ENCODE data around the gene SLC25A38.

The SLC25A38 gene

DNA sequence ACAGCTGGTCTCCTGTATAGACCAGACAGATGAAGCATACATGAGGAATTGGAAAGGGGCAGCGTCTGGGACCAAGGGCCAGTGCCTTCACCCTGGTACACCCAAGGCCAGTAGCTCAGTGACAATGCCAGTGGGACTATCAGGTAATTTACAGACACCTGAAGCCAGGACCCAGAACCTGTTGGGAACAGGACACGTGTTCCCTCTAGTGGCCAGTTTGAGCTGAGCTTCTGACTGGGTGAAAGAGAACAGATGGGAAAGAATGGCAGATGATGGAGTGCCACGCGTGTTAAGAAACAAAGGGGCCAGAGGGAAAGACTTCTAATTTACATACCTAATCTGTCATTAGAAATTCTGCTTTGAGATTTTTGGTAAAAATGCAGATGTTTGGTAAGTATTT is 5.1 kb upstream of the SLC25A38 start:
- peak; percentile 10 for DNase-seq

DNA sequence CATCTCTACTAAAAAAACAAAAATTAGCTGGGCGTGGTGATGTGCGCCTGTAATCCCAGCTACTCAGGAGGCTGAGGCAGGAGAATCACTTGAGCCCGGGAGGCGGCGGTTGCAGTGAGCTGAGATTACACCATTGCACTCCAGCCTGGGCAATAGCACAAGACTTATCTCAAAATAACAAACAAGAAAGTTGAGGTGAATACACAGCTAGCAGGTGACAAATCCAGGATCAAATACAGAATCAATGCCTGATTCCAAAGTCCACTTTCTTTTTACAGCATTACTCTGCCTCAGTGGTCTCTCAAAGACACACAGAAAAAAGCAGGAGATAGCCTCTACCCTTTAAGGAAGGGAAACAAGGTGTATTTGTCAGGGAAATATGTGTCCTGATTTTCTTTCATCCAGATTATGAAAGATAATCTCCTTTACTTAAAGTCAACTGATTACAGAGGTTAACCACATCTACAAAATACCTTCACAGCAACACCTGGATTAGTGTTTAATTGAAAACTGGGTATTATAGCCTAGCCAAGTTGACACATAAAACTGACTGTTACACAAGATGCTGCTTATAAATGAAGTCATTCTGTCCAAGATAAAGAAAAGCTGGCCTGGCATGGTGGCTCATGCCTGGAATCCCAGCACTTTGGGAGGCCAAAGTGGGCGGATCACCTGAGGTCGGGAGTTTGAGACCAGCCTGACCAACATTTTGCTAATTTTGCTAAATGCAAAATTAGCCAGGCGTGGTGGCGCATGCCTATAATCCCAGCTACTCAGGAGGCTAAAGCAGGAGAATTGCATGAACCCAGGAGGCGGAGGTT is 4.0 kb upstream of the SLC25A38 start:
- no peak for DNase-seq

DNA sequence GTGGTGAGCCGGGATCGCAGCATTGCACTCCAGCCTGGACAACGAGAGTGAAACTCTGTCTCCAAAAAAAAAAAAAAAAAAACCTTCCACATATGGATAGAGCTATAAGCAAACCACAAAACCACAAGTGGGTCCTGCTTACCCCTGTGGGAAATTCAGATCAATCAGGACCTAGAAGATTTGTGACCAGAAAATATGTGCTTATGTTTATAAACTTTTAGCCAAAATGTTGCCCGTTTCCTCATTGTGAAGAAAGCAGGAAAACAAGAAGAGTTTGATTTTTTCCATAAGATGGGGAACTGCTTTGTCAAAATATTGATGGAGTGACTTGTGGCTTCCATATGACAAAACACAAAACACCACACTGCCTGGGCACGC is 3.4 kb upstream of the SLC25A38 start:
- peak; percentile 14 for DNase-seq

DNA sequence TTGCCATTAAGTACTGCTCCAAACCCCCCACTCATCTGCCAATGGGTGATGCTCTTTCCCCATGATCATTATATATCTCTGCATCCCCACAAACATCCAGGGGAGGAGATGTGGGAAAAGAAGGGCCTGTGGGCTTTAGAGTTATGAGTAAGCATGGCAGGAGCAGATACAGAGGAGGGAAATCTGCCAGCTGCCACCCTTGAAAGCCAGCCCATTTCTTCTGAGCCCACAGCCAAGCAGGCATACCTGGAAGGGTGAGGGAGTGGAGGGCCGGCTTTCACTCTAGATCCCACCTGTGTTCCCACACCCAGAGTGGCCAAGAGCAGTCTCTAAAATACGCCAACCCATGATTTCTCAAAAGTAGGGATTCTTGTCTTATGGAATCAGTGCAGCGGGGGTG is 1.7 kb upstream of the SLC25A38 start:
- DNase-seq, result no peak

DNA sequence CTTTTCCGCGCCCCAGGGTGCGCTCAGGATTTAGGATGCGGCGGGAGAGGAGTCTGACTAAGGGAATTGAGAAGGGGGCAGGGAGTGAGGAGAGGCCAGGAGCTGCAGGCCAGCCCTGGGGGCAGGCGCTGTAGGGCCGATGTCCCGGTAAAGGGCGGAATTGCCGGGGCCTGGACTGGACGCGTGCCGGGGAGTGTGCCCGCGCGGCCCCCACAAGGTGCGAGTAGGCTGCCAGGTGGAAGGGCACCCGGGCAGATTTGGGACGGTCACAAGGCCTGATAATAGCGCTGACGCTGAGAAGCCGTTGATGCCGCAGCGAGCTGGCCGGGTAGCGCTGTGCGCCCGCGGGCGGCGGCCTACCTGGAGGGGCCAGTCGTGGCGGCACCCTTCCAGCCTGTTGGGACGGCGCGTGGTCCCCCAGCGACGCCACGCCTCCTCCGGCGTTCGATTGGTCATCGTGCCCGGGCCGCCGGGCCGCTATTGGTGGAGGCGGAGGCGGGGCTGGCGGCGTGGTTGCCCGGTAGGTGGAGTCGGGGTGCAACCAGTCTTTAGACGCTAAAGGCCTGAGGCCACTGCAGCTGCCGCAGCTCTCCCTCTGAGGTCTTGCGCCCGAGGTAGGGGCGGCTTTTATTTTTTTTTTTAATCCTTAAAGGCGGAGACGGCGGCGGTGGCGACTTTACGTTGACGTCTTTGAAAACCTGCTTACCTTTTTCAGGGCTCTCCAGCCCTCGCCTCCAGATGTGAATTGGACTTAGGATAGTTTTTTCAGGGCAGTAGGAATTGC is 903 bp downstream of the SLC25A38 start:
- peak; percentile 91 for DNase-seq

DNA sequence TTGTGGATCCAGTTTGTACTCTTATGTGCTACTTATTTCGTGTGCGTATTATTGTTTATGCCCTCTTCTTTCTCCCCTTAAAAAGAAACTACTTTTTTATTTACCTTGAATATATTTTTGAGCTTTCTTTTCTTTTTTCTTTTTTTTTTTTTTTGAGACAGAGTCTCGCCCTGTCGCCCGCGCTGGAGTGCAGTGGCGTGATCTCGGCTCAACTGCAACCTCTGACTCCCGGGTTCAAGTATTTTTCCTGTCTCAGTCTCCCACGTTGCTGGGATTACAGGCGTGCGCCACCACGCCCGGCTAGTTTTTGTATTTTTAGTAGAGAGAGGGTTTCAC is 1.5 kb downstream of the SLC25A38 start:
- no peak for DNase-seq

DNA sequence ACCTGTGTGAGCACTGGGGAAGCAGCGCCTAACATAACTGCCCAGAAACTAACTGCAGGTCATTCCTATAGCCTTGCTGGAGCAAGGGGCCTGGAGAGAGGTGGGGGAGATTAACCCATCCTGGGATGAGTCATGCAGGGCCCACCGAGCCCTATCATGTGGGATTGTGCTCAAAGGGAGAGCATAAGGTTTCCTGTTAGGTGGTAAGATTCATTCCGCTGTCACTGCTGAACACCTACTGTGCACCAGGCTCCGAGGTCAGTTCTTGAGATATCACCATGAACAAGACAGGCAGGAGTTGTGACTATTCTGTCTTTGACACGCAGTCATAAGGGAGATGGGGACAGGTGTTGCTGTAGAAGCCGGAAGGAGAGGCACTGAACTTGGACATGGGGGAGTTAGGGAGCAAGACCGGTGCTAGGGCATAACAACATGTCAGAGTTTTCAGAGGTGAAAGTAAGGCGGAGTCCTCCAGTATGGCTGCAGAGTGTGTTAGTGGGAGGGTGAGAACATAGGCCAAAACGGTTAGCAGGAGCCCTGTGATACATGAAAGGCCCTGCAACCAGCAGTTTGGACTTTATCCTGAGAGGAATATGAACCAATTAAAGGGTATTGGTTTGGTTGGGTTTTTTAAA is 2.4 kb downstream of the SLC25A38 start:
- no peak for DNase-seq

DNA sequence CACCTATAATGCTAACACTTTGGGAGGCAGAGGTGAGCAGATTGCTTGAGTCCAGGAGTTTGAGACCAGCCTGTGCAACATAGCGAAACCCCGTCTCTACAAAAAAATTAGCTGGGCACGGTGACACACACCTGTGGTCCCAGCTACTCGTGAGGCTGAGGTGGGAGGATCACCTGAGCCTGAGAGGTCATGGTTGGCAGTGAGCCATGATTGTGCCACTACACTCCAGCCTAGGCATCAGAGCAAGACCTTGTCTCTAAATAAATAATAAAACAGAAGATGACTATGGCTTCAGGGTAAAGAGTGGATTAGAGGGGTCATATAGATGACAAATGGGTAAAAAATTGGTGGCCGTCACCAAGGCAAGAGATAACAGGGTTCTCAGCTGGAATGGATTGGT is 3.1 kb downstream of the SLC25A38 start:
- no peak for DNase-seq

DNA sequence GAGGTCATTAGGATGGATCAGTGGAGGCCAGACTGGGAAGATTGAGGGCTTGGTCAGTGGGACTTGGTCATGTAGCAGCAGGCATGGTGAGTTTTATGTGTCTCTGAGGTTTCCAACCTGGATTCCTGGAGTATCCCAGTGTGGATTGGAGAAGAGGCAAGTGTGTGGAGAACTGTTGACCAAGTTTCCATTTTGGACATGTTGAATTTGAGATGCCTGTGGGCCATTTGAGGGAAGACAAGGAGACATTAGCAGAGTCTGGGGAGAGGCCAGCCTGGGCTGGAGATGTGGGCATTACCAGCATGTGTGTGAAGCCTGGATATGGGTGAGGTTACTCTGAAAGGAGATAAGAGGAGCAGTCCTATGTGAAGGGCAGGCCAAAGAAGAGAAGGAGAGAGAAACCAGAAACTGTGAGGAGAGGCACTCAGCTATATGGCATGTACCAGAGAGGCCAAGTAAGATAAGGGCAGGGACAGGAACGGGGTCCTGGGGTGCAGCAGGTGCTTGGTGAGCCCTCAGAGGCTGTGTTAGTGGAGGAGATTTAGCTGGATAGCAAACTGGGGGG is 4.3 kb downstream of the SLC25A38 start:
- no peak for DNase-seq

DNA sequence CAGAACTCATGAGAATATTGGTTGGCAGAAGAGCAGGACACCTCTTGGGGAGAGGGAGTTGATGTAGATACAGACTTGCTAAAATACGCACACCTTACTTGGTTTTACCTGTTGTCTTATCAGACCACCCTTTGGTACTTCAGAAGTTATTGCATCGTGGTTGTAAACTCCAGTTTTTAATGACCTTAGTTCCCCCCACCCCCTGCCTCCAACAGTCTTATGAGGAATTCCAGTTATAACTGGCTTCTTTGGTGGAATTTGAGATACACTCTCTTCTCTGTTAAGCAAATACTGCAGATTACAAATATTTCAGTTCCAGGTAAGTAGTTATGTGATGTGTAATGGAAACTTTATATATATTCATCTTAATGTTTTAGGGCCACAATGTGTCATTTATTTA is 5.0 kb downstream of the SLC25A38 start:
- no peak for DNase-seq

DNA sequence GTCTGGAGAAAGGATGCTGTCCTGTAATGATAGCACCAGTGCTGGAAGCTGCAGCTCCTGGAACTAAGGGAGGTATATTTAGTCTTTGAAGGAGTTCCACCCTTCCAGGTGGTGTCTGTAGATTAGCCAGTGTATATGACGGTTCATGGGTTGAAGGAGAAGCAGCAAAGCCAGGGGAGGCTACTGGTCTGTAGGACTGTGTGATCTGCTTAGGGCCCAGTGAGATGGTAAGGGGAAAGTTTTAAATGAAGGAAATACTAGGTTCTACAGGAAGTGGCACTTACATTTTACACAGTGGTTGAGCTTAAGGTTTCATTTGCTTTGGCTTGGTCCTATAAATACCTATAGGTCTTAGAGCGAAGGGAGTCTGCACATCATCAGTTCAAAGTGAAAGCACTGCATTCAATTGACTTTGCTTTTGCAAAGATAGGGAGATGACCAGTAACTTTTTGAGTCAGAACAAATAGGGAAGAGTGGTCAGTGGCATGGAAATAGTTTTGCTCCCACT is 5.6 kb downstream of the SLC25A38 start:
- DNase-seq, result no peak

DNA sequence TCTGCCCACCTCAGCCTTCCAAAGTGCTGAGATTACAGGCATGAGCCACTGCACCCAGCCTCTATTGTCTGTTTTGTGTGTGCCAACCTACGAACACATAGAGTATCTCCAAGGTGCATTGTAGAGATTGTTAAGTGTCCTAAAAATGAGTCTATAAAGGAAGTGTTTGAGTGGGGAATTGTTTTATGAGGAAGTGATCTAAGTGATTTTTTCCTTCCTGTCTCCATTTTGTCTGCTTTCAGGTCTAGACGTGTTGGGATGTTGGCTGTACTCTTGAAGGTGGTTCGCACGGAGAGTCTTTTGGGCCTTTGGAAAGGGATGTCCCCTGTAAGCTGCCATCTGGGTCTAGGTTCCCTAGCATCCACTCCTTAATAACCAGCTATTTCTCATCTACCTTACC is 7.0 kb downstream of the SLC25A38 start:
- DNase-seq, result no peak

DNA sequence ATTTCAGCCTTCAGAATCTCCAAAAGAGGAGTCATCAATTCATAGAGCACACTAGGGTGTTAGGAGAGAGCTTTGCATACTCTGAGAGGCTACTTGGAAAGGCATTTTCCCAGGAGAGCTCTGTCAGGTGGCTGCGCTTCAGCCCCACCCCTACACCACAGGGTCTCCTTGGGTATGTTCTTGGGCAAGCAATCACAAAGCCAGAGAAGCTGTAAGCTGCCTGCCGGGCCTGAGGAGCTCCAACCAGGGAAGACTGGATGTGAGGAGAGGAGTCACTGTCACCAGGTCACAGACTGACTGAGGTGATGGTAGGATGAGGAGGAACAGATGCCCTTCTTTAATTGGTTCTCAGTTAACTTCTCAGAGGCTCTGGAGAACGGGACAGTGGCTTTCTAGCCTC is 13.5 kb downstream of the SLC25A38 start:
- DNase-seq, result no peak

DNA sequence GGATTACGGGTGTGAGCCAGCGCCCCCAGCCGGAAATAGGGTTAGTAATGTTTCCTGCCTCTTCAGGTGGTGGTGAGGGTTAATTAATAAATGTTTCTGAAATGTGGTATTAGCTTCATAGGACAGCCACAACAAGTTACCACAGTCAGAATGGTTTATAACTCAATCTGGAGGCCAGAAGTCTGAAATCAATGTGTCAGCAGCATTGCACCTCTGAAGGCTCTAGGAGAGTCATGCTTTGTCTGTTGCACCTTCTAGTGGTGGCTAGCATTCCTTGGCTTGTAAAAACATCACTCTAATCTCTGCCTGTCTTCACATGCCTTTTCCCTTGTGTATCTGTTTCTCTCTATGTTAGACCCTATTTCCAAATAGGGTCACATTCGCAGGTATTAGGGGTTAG is 15.5 kb downstream of the SLC25A38 start:
- no peak for DNase-seq

DNA sequence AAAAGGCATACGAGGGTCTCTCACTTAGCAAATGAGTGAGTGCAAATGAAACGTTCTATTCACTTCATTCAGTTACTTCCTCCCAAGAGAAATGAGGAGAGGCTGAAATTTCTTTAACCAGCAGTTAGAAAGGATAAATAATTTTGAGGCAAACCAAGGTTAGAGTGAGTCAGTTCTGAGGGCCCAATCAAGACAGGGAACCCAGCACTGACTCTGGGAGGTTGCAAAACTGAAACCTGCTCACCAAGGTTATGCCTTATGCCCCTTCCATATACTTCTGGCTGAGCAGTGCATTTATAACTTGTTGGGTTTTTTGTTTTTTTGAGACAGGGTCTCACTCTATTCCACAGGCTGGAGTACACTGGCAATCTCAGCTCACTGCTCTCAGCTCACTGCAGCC is 18.8 kb downstream of the SLC25A38 start:
- DNase-seq, result no peak

DNA sequence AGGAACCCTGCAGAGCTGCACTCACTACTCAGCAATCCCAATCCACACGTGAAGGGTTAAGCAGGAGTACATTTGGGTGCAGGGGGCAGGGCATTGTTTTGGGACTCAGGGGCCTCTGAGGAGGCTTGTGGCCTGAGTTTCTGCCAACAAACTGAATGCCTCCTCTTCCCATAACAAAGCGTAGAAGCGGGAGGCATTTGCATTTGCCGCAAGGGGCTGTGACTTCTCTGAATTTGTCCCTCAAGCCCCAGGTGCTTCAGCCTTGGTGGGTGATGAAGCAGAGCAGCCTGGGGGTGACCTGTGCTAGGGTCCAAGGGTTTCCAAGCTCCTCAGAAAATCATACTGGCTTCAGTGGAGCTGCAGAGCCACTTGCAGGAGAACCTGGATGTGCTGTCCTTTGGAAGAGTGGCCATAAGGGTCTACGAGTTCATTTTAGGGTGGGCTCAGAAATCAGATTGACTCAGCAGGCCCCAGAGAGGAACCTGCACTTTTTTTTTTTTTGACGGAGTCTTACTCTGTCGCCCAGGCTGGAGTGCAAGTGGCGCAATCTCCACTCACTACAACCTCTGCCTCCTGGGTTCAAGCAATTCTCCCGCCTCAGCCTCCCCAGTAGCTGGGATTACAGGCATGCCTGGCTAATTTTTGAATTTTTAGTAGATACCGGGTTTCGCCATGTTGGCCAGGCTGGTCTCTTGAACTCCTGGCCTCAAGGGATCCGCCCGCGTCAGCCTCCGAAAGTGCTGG is 21.9 kb downstream of the SLC25A38 start:
- peak; percentile 7 for DNase-seq

DNA sequence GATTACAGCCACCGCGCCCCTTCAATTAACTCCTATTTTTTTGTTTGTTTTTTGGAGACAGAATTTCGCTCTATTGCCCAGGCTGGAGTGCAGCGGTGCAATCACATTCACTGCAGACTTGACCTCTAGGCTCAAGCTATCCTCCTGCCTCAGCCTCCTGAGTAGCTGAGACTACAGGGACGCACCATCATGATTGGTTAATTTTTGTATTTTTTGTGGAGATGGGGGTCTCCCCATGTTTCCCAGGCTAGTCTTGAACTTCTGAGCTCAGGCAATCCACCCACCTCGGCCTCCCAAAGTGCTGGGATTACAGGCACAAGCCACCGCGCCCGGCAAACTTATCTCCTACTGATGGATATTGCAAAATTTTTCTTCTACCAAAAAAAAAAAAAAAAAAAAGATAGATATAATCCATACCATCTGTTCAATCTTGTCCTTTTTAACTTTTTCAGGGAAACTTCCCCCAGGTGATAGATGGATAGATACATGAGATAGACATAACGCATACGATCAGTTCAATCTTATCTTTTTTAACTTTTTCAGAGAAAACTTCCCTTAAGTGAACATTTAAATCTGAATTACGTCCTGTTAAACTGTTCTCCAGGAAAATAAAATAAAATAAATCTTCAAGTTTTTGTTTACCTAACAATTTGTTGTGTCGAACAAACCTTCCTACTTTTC is 22.7 kb downstream of the SLC25A38 start:
- DNase-seq, result no peak

DNA sequence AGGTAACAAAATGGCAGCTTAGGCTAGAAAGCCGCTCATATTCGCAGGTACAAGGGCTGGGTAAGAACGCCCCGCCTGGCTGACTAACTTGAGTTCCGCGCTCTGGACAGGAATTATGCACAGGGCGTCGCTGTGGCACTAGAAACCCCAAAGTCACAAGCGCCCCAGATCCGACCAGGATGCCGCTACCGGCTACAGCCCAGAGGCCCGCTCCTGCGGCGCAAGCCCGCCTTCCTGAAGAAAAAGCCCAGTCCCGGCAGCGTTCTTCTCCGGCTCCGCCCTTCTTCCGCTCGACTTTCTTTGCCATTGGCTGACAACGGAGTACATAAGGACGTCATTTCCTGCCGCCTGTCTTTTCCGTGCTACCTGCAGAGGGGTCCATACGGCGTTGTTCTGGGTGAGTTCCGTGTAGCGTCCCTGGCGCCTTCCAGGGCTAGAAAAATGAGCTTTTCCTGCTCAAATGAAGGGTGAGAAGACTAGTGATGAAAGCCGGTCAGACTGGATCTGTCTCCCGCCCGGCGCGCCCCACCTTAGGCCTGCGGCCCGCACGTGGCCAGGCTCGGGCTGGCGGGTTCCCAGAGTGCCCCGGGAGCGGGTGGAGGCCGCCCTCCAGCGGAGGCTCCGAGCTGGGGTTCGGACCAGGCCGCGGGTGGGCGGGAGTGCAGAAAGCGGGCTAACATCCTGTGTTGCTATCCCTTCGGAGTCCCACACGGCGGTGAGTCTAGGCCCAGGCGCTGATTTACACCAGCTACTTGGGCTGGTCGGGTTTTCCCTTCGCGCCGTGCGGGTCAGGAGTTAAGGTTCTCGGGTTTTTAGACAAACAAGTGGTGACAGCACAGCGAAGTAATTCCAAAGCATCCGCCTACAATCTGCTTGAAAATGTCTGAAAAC is 23.4 kb downstream of the SLC25A38 start, which contains the start of gene RPSA:
Gene RPSA (plus strand): TSS at position 353 of the 891 bp plus-strand sequence. CDS start 934 bp downstream, outside the sequence.
- DNase-seq, result peak; percentile 97

DNA sequence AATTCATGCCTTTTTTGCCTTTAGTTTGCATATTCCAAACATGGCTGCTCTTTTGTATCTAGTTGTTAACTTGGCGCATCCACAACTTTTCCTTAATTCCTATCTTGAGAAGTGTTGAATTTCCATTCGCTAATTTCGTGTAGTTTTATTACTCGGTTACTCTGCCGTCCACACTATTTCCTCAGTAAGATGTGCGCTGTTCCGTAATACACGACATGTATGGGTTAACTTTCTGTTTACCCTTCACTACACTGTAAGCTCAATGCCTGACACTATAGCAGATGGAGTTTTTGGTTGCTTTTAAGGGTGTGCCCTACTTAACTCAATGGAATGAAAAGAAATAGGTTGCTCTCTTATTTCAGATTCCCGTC is 24.1 kb downstream of the SLC25A38 start:
- no peak for DNase-seq

DNA sequence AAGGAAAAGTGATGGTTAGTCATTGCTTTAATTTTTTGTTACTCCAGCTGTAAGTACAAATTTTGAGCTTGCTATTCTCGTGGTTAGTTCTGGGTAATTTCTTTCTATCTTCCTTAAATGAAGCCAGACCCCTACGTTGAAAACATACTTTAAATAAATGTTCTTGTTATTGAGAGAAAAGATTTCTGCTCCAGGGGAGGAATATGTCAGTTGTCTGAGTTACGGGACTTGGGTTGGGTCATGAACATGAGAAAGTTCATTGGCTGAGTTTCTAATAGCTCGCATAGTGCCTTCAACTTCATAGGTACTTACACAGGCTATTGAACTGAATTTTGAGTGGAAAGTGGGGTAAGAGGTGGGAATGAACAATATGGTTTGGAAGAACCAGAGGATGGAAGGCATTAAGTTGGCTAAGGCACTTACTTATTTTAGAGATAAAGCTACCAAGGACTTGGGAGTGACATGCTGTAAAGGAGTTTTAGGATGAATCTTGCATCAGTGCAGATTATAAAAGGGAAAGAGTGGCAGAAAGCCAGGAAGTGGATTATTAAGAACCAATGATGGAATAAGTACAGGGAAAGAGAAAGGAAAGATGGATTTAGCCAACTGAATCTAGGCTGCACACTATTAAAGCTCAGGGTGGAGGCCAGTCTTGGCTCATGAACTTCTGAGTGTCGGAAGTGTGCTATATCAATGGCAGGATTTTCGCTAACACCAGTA is 24.8 kb downstream of the SLC25A38 start:
- peak; percentile 26 for DNase-seq

All from fibroblast of skin of right biceps (primary cell).